GM19397 (cell line): ENCODE results near the gene SPSB3.

Experiments
- ATAC-seq: cut with Tn5 transposase; IDR thresholded peaks from one replicate; pipeline ENCODE4 v1.9.1; 2021; ENCODE audit warnings: mild to moderate bottlenecking, moderate library complexity; ENCODE audit not compliant: unreplicated experiment

The SPSB3 gene

GRCh38 chr16:1782408-1783264, at the start of gene SPSB3, which contains the start of gene NUBP2:
TSS of gene SPSB3 (minus strand) at chr16:1782571. CDS start at chr16:1781483, 1,088 bp downstream.
TSS of gene NUBP2 (plus strand) at chr16:1782960. CDS start at chr16:1783021, 61 bp downstream.
- ATAC-seq: peak; percentile 83

- ATAC-seq: no peak
Measured at GRCh38 chr16:1831186-1832075, 49.1 kb upstream of the SPSB3 start.

- ATAC-seq: no peak
Measured at GRCh38 chr16:1830213-1830612, 47.8 kb upstream of the SPSB3 start.

- ATAC-seq: no peak
Measured at GRCh38 chr16:1828645-1829410, 46.5 kb upstream of the SPSB3 start.

- peak; percentile 83 for ATAC-seq
Measured at GRCh38 chr16:1826691-1827573, 44.6 kb upstream of the SPSB3 start, which contains the start of the genes FAHD1 and HAGH. TSS of gene FAHD1 (plus strand) at chr16:1827206. CDS start at chr16:1827239, 33 bp downstream. TSS of gene HAGH (minus strand) at chr16:1826825. CDS start at chr16:1826787, 38 bp downstream.

- peak; percentile 52 for ATAC-seq
Measured at GRCh38 chr16:1825864-1826690, 43.7 kb upstream of the SPSB3 start.

GRCh38 chr16:1825381-1825863, 43.1 kb upstream of the SPSB3 start:
- no peak for ATAC-seq

- ATAC-seq: no peak
Measured at GRCh38 chr16:1823821-1824220, 41.5 kb upstream of the SPSB3 start.

GRCh38 chr16:1822801-1823200, 40.4 kb upstream of the SPSB3 start:
- no peak for ATAC-seq

GRCh38 chr16:1821861-1822611, 39.7 kb upstream of the SPSB3 start:
- no peak for ATAC-seq

- no peak for ATAC-seq
Measured at GRCh38 chr16:1820946-1821290, 38.5 kb upstream of the SPSB3 start.

GRCh38 chr16:1820096-1820945, 38.0 kb upstream of the SPSB3 start:
- no peak for ATAC-seq

- no peak for ATAC-seq
Measured at GRCh38 chr16:1819611-1820010, 37.2 kb upstream of the SPSB3 start.

GRCh38 chr16:1818873-1819525, 36.6 kb upstream of the SPSB3 start:
- ATAC-seq: no peak

GRCh38 chr16:1818204-1818872, 36.0 kb upstream of the SPSB3 start:
- no peak for ATAC-seq

- no peak for ATAC-seq
Measured at GRCh38 chr16:1817716-1818115, 35.3 kb upstream of the SPSB3 start.
